HG02759 (cell line): ENCODE measurements around the gene ZNF175.
"Not testable (repeated sequence)": the region's sequence is repeated elsewhere in the genome, so short reads cannot be mapped to it uniquely, and the experiment has no call there.

Experiments used
- ATAC-seq: cut with Tn5 transposase; IDR thresholded peaks from one replicate; pipeline ENCODE4 v1.9.1; 2021; ENCODE audit warnings: mild to moderate bottlenecking, moderate library complexity; ENCODE audit not compliant: unreplicated experiment

The ZNF175 gene

GRCh38 chr19:51626675-51627074, 55.6 kb downstream of the ZNF175 start:
- no peak for ATAC-seq

- no peak for ATAC-seq
Observed at GRCh38 chr19:51627491-51628138, 56.5 kb downstream of the ZNF175 start.

- ATAC-seq, result no peak
Observed at GRCh38 chr19:51628153-51628939, 57.3 kb downstream of the ZNF175 start.

- ATAC-seq, result not testable (repeated sequence)
Observed at GRCh38 chr19:51630315-51630714, 59.2 kb downstream of the ZNF175 start, which contains the start of gene SIGLEC5. SIGLEC5 (minus strand) TSS chr19:51630401; CDS start chr19:51630335, 66 bp downstream.

GRCh38 chr19:51632126-51632525, 61.0 kb downstream of the ZNF175 start:
- ATAC-seq, result no peak

GRCh38 chr19:51637362-51637978, 66.4 kb downstream of the ZNF175 start:
- ATAC-seq, result no peak

- no peak for ATAC-seq
Observed at GRCh38 chr19:51639916-51640315, 68.8 kb downstream of the ZNF175 start.

GRCh38 chr19:51640386-51640785, 69.3 kb downstream of the ZNF175 start:
- no peak for ATAC-seq

GRCh38 chr19:51641648-51642047, 70.6 kb downstream of the ZNF175 start:
- no peak for ATAC-seq
